Astrocyte (in vitro differentiated cells and primary cell): Measurements from ENCODE around the gene ECI2. TPM values are rescaled to one million over a fixed set of nuclear protein-coding genes. Genes with fewer than 3 reads are reported as not detected.

Experiments used
- DNase-seq: peaks from one replicate; pipeline ENCODE4 v3.0.0-alpha.2; 2010; ENCODE audit warnings: low read depth
- FAIRE-seq: peaks from 2 replicates; lab custom pipeline; 2011; peaks lifted over from hg19 to GRCh38; lab: Jason Lieb, UNC
- H2AFZ ChIP-seq: 2 replicates; pipeline ENCODE4 v1.6.0; 2012; ENCODE audit warnings: low read depth, low read length, inconsistent platforms
- H3K27ac ChIP-seq: 2 replicates; pipeline ENCODE4 v1.5.1; 2011; ENCODE audit warnings: low read depth, low read length, inconsistent platforms
- H3K27me3 ChIP-seq: 2 replicates; pipeline ENCODE4 v1.6.0; 2011; ENCODE audit warnings: low read length, inconsistent platforms; ENCODE audit not compliant: insufficient read depth
- H3K36me3 ChIP-seq: 2 replicates; pipeline ENCODE4 v1.5.1; 2011; ENCODE audit warnings: low read length, inconsistent platforms; ENCODE audit not compliant: insufficient read depth
- H3K4me1 ChIP-seq: 2 replicates; pipeline ENCODE4 v1.5.1; 2011; ENCODE audit warnings: low read length, inconsistent platforms; ENCODE audit not compliant: insufficient read depth
- H3K4me2 ChIP-seq: 2 replicates; pipeline ENCODE4 v1.6.0; 2012; ENCODE audit warnings: low read length, inconsistent platforms
- H3K4me3 ChIP-seq: 2 replicates; pipeline ENCODE4 v1.5.1; 2011; ENCODE audit warnings: low read depth, mild to moderate bottlenecking, low read length, inconsistent platforms; ENCODE audit not compliant: insufficient read depth
- H3K79me2 ChIP-seq: 2 replicates; pipeline ENCODE4 v1.6.0; 2012; ENCODE audit warnings: mild to moderate bottlenecking, low read length, inconsistent platforms; ENCODE audit not compliant: insufficient read depth
- H3K9ac ChIP-seq: 2 replicates; pipeline ENCODE4 v1.6.0; 2012; ENCODE audit warnings: mild to moderate bottlenecking, low read length, inconsistent platforms
- H3K9me3 ChIP-seq: 2 replicates; pipeline ENCODE4 v1.5.1; 2012; ENCODE audit warnings: low read depth, mild to moderate bottlenecking, low read length, inconsistent platforms; ENCODE audit not compliant: insufficient read depth
- H4K20me1 ChIP-seq: 2 replicates; pipeline ENCODE4 v1.6.0; 2012; ENCODE audit warnings: low read length, inconsistent platforms; ENCODE audit not compliant: insufficient read depth
- H3K27ac Mint-ChIP-seq: one replicate; pipeline ENCODE4 v1.8.0; 2021; ENCODE audit warnings: mild to moderate bottlenecking, mixed read lengths; ENCODE audit not compliant: unreplicated experiment
- H3K27me3 Mint-ChIP-seq: one replicate; pipeline ENCODE4 v1.8.0; 2021; ENCODE audit warnings: low read depth, mixed read lengths; ENCODE audit not compliant: unreplicated experiment
- H3K36me3 Mint-ChIP-seq: one replicate; pipeline ENCODE4 v1.8.0; 2021; ENCODE audit warnings: low read depth, mixed read lengths; ENCODE audit not compliant: unreplicated experiment
- H3K4me1 Mint-ChIP-seq: one replicate; pipeline ENCODE4 v1.8.0; 2021; ENCODE audit warnings: low read depth, mixed read lengths; ENCODE audit not compliant: unreplicated experiment
- H3K4me3 Mint-ChIP-seq: one replicate; pipeline ENCODE4 v1.8.0; 2021; ENCODE audit warnings: mild to moderate bottlenecking, moderate library complexity, mixed read lengths; ENCODE audit not compliant: unreplicated experiment
- H3K9me3 Mint-ChIP-seq: one replicate; pipeline ENCODE4 v1.8.0; 2021; ENCODE audit warnings: mild to moderate bottlenecking, mixed read lengths; ENCODE audit not compliant: unreplicated experiment
- EZH2 ChIP-seq: IDR thresholded peaks from 2 replicates; pipeline ENCODE4 v1.6.1; 2012; ENCODE audit warnings: mild to moderate bottlenecking, low read length, inconsistent platforms; ENCODE audit not compliant: insufficient read depth
- total RNA-seq: library from RNA; stranded (reverse); gene quantifications from 2 replicates; pipeline ENCODE4 v1.2.1, GENCODE V29; 2021
- TF ChIP-seq, protein P1 (sequence below): IDR thresholded peaks from 2 replicates; pipeline ENCODE4 v1.5.1; 2011; ENCODE audit warnings: low read depth, mild to moderate bottlenecking, inconsistent platforms, low read length, moderate library complexity; ENCODE audit not compliant: insufficient read depth

Gene ECI2
- total RNA-seq, 1 donor from 2014 or later: 52.5 TPM

DNA sequence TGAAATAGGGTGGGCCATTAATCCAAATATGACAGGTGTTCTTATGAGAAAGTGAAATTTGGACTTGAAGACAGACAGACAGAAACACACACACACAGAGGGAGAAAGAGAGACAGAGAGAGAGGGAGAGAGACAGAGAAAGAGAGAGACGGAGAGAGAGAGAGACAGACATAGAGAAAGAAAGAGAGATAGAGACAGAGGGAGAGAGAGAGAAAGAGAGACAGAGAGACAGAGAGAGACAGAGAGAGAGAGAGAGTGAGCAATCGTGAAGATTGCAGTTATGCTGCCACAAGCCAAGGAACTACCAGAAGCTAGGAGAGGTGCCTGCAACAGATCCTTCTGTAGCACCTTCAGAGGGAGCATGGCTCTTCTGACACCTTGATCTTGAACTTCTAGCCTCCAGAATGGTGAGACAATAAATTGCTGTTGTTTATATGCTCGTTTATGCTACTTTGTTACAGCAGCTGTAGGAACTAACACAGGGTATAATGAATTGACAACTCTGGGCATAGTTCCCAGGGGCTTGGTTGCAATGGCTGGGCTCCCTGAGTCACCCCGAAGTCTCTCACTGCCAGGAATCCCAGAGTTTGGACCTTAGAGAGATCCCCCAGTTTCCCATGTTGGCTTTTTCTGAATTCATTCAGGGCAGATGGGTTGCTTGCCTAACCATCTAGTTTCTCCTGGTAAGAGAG lies 44.7 kb upstream of the ECI2 start:
- FAIRE-seq: no peak
- DNase-seq: no peak
- no peak overlapping the region for H3K4me3 ChIP-seq
- H3K9ac ChIP-seq: no peak overlapping the region
- Mint-ChIP-seq H3K4me3 (no peak overlapping the region), H3K36me3 (no peaks in the 10 kb centered on the region), H3K27ac (no peak overlapping the region), H3K27me3 (peaks cover 9% of the 10 kb centered on the region), H3K9me3 (peaks cover 5% of the 10 kb centered on the region), H3K4me1 (peaks cover 2% of the 10 kb centered on the region)
- no peaks in the 10 kb centered on the region for H4K20me1 ChIP-seq
- H3K79me2 ChIP-seq: no peaks in the 10 kb centered on the region
- H3K4me1 ChIP-seq: no peaks in the 10 kb centered on the region
- H2AFZ ChIP-seq: no peak overlapping the region
- no peak overlapping the region for H3K4me2 ChIP-seq
- H3K27me3 ChIP-seq: no peaks in the 10 kb centered on the region
- H3K9me3 ChIP-seq: no peaks in the 10 kb centered on the region
- H3K36me3 ChIP-seq: no peaks in the 10 kb centered on the region
- TF ChIP-seq EZH2: no peak
- TF ChIP-seq, protein P1, sequence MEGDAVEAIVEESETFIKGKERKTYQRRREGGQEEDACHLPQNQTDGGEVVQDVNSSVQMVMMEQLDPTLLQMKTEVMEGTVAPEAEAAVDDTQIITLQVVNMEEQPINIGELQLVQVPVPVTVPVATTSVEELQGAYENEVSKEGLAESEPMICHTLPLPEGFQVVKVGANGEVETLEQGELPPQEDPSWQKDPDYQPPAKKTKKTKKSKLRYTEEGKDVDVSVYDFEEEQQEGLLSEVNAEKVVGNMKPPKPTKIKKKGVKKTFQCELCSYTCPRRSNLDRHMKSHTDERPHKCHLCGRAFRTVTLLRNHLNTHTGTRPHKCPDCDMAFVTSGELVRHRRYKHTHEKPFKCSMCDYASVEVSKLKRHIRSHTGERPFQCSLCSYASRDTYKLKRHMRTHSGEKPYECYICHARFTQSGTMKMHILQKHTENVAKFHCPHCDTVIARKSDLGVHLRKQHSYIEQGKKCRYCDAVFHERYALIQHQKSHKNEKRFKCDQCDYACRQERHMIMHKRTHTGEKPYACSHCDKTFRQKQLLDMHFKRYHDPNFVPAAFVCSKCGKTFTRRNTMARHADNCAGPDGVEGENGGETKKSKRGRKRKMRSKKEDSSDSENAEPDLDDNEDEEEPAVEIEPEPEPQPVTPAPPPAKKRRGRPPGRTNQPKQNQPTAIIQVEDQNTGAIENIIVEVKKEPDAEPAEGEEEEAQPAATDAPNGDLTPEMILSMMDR: no peak
- H3K27ac ChIP-seq: no peak overlapping the region

DNA sequence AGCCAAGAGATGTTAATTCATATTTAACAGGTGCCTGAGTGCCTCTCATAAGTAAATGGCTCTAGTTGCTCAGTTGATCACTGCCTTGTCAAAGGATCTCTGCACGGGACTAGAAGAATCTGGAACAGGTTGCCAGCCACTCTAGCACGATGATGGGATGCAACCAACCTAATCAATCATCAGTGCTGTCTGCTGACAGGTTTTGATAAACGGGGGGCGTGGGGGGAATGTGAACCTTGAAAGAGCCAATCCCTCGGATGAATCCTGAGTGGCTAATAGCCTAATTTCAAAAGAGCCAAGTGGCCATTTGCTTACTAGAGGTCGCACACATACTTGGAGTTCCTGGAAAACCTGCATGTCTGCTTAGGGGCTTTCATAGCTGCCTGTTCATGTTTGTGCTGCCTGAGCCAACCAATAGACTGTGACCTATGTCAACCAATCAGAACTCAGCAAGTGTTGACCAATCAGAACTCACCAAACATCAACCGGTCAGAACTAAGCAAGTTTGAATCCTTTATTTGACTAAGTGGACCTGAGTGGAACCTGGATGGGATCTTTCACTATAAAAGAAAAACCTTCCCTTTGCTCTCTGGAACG lies 43.5 kb upstream of the ECI2 start:
- Histone ChIP-seq H2AFZ (no peak overlapping the region), H3K27ac (no peak overlapping the region), H3K27me3 (no peaks in the 10 kb centered on the region), H4K20me1 (no peaks in the 10 kb centered on the region), H3K4me2 (no peak overlapping the region), H3K4me3 (no peak overlapping the region), H3K9me3 (no peaks in the 10 kb centered on the region), H3K79me2 (no peaks in the 10 kb centered on the region), H3K36me3 (no peaks in the 10 kb centered on the region), H3K9ac (no peak overlapping the region), H3K4me1 (no peaks in the 10 kb centered on the region)
- Mint-ChIP-seq H3K36me3 (no peaks in the 10 kb centered on the region), H3K27me3 (peaks cover 9% of the 10 kb centered on the region), H3K4me3 (no peak overlapping the region), H3K27ac (no peak overlapping the region), H3K4me1 (no peaks in the 10 kb centered on the region), H3K9me3 (peaks cover 5% of the 10 kb centered on the region)
- no peak for FAIRE-seq
- no peak for DNase-seq
- TF ChIP-seq EZH2: no peak
- TF ChIP-seq, protein P1: no peak

DNA sequence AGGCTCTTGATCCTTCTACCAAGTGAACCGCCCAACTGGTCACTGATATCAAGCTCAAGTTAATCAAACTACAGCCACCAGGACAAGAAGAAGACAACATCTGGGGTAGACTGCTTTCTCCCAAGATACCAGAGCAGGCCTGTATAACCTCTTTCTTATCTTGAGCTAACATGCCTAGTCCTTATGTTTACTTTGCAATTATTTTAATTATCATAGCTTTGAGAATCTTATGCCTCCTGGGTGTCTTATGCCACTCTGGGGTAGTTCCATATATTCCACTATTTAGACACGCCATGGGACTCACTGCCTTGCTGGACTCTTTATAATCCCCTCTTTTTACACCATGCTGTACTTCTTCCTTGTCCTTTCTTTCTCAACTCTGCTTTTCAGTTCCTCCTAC lies 41.5 kb upstream of the ECI2 start:
- DNase-seq (no peak), FAIRE-seq (no peak)
- no peak for TF ChIP-seq EZH2
- TF ChIP-seq, protein P1: no peak

More for the DNA sequence above, 41.5 kb upstream of the ECI2 start:
- Histone ChIP-seq H3K4me2 (no peak overlapping the region), H3K27ac (no peak overlapping the region), H3K9me3 (no peaks in the 10 kb centered on the region), H2AFZ (no peak overlapping the region), H3K79me2 (no peaks in the 10 kb centered on the region), H3K4me1 (no peaks in the 10 kb centered on the region), H3K9ac (no peak overlapping the region), H3K4me3 (no peak overlapping the region), H3K27me3 (no peaks in the 10 kb centered on the region), H3K36me3 (no peaks in the 10 kb centered on the region), H4K20me1 (no peaks in the 10 kb centered on the region)
- H3K4me3 Mint-ChIP-seq: no peak overlapping the region
- peaks cover 9% of the 10 kb centered on the region for H3K27me3 Mint-ChIP-seq
- peaks cover 5% of the 10 kb centered on the region for H3K9me3 Mint-ChIP-seq
- H3K36me3 Mint-ChIP-seq: no peaks in the 10 kb centered on the region
- H3K27ac Mint-ChIP-seq: no peak overlapping the region
- no peaks in the 10 kb centered on the region for H3K4me1 Mint-ChIP-seq
